ENCODE measurements around the gene REXO1. TPM values are rescaled to one million over a fixed set of nuclear protein-coding genes. Genes with fewer than 3 reads are reported as not detected.
A peak's percentile ranks its signal among the peaks of the same experiment; 100 is the strongest.

Gene REXO1
- total RNA-seq, 1 experiment from 2014 or later, result 56.8 TPM

DNA sequence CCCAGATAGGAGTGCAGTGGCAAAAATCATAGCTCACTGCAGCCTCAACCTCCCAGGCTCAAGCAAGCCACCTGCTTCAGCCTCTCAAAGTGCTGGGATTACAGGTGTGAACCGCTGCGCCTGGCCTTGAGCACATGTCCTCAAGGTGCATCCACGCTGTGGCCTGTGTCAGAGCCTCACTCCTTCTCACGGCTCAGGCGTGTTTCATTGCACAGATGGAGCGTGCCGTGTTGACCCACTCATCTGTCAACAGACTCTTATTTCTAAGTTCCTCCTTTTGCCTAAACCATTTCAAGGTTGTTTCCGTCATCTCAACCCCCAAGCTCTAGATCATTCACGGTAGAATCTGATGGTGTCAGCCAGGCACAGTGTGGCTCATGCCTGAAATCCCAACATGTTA is 64.4 kb downstream of the REXO1 start:
- Histone ChIP-seq H3T11ph (ENCODE audit: low read length) (no peak overlapping the region), H3K27ac (ENCODE audit: insufficient read length, low read depth, low read length) (no peak overlapping the region), H3K27me3 (ENCODE audit: insufficient read depth, low read length) (peaks cover 14% of the 10 kb centered on the region; the same call in 1 of the 2 replicates), H2AFZ (ENCODE audit: low read length) (no peak overlapping the region), H3K4me2 (ENCODE audit: insufficient read depth, insufficient read length, low read length) (no peak overlapping the region), H2BK5ac (ENCODE audit: insufficient read length, low read length) (no peak overlapping the region), H3K18ac (ENCODE audit: insufficient read length, low read depth, low read length) (no peak overlapping the region), H3K79me2 (ENCODE audit: insufficient read depth, low read length) (no peaks in the 10 kb centered on the region), H2BK15ac (ENCODE audit: low read depth, low read length) (no peak overlapping the region), H2BK12ac (ENCODE audit: insufficient read length, low read depth, low read length) (no peak overlapping the region), H3K79me1 (ENCODE audit: insufficient read depth, low read depth, low read length, poor library complexity, severe bottlenecking) (no peaks in the 10 kb centered on the region), H4K8ac (replicated peaks; ENCODE audit: insufficient read length, low read depth, low read length) (no peak overlapping the region), H2BK20ac (ENCODE audit: low read depth, low read length, poor library complexity, severe bottlenecking) (no peak overlapping the region), H3K23ac (ENCODE audit: insufficient read length, low read depth, low read length) (no peak overlapping the region), H2AK5ac (ENCODE audit: insufficient read length, low read length) (no peak overlapping the region), H4K91ac (ENCODE audit: insufficient read length, low read depth, low read length) (no peak overlapping the region), H3K9ac (ENCODE audit: extremely low read depth, insufficient read length, low read length) (no peak overlapping the region), H4K5ac (ENCODE audit: insufficient read length, low read depth, low read length) (no peak overlapping the region), H3K4ac (ENCODE audit: low read depth, low read length) (no peak overlapping the region), H3K56ac (ENCODE audit: insufficient read length, low read depth, low read length) (no peak overlapping the region), H2BK120ac (ENCODE audit: low read depth, low read length, poor library complexity, severe bottlenecking) (no peak overlapping the region), H3K14ac (ENCODE audit: insufficient read depth, low read length) (no peak overlapping the region), H3K23me2 (ENCODE audit: insufficient read length, low read depth, low read length, poor library complexity, severe bottlenecking) (no peaks in the 10 kb centered on the region), H3K4me1 (ENCODE audit: insufficient read depth, low read length) (no peaks in the 10 kb centered on the region), H3K9me3 (ENCODE audit: control insufficient read depth, low read depth, low read length) (no peaks in the 10 kb centered on the region), H4K20me1 (ENCODE audit: control insufficient read depth, insufficient read depth, insufficient read length) (no peaks in the 10 kb centered on the region)
- WGBS (ENCODE audit: extremely low coverage, insufficient read length, low lambda C conversion rate), result no CpG with 5 or more reads among the region's 9 CpGs
- Mint-ChIP-seq H3K9me3 (peaks cover 19 to 21% of the 10 kb centered on the region in 2 experiments), H3K27ac (no peak overlapping the region), H3K36me3 (ENCODE audit: insufficient read depth in 1 of 3, low read depth in 3 of 3) (peaks cover 0 to 4% (median 2%) of the 10 kb centered on the region in 3 experiments; a peak in 3 of 7 replicates), H3K27me3 (ENCODE audit: low read depth) (peaks cover 67% of the 10 kb centered on the region), H3K4me3 (peak overlapping the region in 1 of 2 experiments; percentile 30; a peak in 2 of 5 replicates), H3K4me1 (peaks cover 7 to 13% of the 10 kb centered on the region in 2 experiments)
- no peak for DNase-seq
- TF ChIP-seq, protein P1, sequence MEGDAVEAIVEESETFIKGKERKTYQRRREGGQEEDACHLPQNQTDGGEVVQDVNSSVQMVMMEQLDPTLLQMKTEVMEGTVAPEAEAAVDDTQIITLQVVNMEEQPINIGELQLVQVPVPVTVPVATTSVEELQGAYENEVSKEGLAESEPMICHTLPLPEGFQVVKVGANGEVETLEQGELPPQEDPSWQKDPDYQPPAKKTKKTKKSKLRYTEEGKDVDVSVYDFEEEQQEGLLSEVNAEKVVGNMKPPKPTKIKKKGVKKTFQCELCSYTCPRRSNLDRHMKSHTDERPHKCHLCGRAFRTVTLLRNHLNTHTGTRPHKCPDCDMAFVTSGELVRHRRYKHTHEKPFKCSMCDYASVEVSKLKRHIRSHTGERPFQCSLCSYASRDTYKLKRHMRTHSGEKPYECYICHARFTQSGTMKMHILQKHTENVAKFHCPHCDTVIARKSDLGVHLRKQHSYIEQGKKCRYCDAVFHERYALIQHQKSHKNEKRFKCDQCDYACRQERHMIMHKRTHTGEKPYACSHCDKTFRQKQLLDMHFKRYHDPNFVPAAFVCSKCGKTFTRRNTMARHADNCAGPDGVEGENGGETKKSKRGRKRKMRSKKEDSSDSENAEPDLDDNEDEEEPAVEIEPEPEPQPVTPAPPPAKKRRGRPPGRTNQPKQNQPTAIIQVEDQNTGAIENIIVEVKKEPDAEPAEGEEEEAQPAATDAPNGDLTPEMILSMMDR (conservative IDR thresholded peaks at IDR 0.05), result no peak
